GM21717 (cell line): ENCODE data around the gene OR10K1.
"Not testable (repeated sequence)": the region's sequence is repeated elsewhere in the genome, so short reads cannot be mapped to it uniquely, and the experiment has no call there.

Experiments
- ATAC-seq: cut with Tn5 transposase; IDR thresholded peaks from one replicate; pipeline ENCODE4 v1.9.1; 2021; ENCODE audit warnings: mild to moderate bottlenecking, moderate library complexity; ENCODE audit not compliant: unreplicated experiment

OR10K1 gene, protein sequence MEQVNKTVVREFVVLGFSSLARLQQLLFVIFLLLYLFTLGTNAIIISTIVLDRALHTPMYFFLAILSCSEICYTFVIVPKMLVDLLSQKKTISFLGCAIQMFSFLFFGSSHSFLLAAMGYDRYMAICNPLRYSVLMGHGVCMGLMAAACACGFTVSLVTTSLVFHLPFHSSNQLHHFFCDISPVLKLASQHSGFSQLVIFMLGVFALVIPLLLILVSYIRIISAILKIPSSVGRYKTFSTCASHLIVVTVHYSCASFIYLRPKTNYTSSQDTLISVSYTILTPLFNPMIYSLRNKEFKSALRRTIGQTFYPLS

GRCh38 chr1:158461534-158461933 lies at the start of gene OR10K1:
OR10K1 (plus strand) TSS chr1:158461834; CDS start chr1:158465562, 3,728 bp downstream.
- ATAC-seq = no peak

DNA sequence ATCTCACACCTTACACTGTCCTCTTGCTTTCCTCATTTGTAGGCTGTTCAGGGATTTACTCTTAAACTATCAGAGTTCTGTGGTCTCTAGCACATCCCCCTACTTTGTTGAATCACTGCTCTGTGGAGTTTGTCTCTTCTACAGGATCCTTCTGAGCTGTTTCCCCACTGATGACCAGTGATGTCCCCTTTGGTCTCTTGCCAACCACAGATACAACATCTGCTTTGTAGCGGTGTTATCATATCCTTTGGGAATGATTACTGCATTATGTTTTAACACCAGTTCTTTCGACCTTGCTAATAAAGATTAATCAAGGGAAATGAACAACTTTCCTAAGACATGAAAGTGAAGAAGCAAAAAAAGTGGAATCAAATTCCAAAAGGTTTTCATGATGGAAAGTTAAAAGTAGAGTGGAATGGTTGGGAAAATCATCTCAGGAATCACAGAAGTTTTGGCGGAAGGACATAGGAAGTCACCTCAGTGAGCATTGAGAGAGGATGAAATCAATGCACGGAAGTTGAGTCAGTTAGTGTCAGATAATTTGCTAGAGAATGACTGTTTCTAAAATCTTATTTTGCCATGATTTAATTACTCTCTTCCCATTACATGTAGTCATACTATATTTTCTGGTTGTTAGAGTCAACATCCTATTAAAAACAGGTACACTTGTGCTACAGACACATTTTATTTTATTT lies 46.8 kb upstream of the OR10K1 start:
- no peak for ATAC-seq

GRCh38 chr1:158417586-158417985 lies 44.0 kb upstream of the OR10K1 start:
- ATAC-seq = no peak

- ATAC-seq = no peak
Measured at GRCh38 chr1:158422212-158422611, 39.4 kb upstream of the OR10K1 start.

DNA sequence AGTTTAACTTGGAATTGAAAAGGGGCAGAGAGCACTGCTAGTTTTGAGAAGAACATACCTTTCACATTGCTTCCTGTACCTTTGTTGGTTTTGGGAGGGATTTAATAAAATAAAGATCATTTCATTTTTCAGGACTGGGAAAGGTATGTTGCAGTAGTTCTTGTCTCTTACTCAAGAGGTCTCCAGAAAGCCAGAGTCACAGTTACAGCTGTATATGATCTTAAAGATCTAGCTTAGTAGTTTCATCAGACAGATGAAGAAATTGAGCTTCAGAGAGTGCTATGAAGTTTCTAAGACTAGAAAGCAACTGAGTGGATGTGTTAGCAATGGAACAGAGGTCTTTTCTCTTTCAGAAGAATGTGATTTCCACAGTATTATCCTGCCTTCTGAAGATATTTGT lies 36.6 kb upstream of the OR10K1 start:
- no peak for ATAC-seq

GRCh38 chr1:158426137-158426536 lies 35.5 kb upstream of the OR10K1 start, which contains the start of gene OR10K2:
OR10K2 (minus strand) TSS chr1:158426237; CDS start chr1:158420866, 5,371 bp downstream.
- no peak for ATAC-seq

- not testable (repeated sequence) for ATAC-seq
Measured at GRCh38 chr1:158430163-158430562, 31.5 kb upstream of the OR10K1 start.

- ATAC-seq = no peak
Measured at GRCh38 chr1:158434741-158435140, 26.9 kb upstream of the OR10K1 start.

GRCh38 chr1:158445376-158445775 lies 16.3 kb upstream of the OR10K1 start:
- ATAC-seq = no peak

DNA sequence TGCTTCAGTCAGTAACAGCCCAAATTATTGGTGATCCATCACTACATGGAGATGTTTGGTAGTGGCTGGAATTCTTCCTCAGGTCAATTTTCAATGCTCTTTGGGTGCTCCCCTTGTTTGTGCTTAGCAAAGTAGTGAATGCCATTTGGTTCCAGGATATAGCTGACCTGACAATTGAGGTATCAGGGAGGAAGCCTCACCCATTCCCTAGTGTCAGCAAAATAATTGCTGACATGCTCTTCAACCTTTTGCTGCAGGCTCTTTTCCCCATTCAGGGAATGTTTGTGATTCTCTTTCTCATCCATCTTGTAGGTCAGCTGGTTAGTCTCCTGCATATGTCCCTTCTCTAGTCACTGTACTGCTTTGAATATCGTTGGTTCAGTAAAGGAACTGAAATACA lies 7.1 kb upstream of the OR10K1 start:
- no peak for ATAC-seq

GRCh38 chr1:158457246-158457645 lies 4.4 kb upstream of the OR10K1 start:
- no peak for ATAC-seq

DNA sequence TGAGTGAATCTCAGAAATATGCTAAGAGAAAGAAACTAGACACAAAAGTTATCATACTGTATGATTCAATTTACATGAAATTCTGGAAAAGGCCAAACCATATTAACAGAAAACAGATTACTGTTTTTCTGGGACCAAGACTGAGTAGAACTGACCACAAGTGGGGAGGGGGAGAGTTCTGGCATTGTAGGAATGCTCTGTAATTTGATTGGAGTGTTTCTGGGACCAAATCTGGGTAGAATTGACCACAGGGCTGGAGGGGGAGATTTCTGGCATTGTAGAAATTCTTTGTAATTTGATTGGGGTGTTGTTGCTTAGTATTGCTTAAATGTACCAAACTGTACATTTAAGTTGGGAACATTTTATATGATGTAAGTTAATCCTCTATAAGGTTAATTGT lies 3.4 kb upstream of the OR10K1 start:
- ATAC-seq = no peak

GRCh38 chr1:158471920-158472319 lies 10.3 kb downstream of the OR10K1 start, which contains the start of gene OR10R2:
OR10R2 (plus strand) TSS chr1:158472220; CDS start chr1:158472326, 106 bp downstream.
- no peak for ATAC-seq

GRCh38 chr1:158485455-158485854 lies 23.8 kb downstream of the OR10K1 start:
- no peak for ATAC-seq

- no peak for ATAC-seq
Measured at GRCh38 chr1:158491316-158491715, 29.7 kb downstream of the OR10K1 start.

DNA sequence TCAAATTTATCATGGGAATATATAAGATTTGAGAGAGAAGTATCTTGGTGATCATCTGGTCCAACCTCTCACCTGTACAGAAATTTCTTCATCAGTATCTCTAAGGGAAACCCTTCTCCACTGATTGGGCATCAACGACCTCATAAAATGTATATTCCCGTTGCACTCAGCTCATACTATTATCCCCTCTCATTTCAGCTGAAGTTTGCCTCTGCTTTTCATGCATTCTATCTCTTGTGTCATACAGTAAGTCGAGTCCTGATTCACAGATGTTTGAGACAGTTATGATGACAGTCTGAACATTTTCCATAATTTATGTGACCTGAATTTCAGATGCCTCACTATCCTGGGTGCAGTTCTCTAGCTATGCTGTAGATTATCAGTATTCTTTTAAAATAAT lies 31.4 kb downstream of the OR10K1 start:
- no peak for ATAC-seq

DNA sequence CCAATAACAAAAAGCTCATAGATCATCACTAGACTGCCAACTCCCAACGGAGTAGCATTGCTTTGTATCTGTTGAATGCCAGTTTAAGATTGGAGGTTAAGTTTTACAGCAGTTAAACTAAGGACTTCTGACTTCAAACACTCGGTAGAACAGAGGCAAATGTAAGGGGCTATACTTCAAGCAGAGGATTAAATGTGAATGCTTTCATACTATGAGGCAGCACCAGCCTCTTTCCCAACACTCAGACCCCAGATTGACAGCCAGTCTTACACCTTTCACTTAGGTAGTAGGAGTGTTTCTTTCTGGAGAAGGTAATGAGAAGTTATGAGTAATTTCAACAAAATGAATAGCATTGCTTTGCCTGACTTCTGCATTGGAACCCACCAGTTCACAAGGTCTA lies 33.2 kb downstream of the OR10K1 start:
- no peak for ATAC-seq

DNA sequence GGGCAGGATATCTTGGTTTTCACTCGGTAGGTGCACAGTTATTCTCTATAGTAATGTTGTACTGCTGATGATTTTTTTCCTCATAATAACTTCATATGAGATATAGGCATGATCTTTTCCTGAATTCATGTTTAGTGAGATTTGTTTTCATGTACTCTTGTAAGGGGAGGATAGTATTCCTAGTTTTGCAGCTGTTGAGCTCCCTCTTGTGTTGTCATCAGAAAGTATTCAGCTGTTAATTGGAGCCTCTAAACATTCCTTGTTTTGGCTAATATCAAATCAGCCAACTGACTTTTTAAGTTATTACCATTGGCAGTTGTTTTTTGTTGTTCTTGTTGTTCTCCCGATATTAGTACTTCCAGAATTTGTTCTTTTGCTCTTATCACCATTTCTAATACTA lies 34.7 kb downstream of the OR10K1 start:
- ATAC-seq = no peak

- ATAC-seq = no peak
Measured at GRCh38 chr1:158506369-158506987, 44.8 kb downstream of the OR10K1 start.

GRCh38 chr1:158507511-158507910 lies 45.9 kb downstream of the OR10K1 start:
- ATAC-seq = no peak

DNA sequence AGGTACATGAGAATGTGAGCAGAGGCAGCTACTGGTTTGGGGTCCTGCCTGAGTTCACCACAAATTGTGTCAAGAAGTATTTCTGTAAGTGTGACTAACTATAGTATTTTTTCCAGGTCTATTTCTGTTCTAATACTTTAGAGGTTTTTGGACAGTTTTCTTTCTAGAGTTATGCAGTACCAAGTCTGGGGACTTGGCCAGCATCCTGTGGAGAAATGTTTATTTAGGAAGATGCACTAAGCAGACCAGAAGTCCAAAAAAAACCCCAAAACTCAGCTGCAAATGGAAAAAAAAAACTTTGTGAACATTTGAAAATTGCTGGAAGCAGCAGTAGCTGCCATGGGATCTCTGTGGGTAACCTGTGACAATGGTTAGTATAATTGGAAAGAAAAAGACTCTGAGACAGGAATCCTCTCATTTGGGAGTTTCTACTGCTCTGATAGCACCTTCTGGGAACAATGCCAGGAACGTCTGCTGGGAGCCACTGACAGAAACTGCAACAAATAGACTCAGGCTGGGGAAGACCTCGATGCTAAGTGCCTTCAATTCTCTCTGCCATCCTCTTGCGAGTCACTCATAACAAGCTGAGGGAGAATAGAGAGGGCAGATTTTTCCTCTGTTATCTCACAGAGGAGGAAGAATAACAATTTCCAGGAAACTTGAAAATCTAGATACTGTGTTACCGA lies 48.0 kb downstream of the OR10K1 start:
- ATAC-seq = no peak
